Measurements from ENCODE around the gene C22orf23.
"Not testable (repeated sequence)": the region's sequence is repeated elsewhere in the genome, so short reads cannot be mapped to it uniquely, and the experiment has no call there.

Gene C22orf23

DNA sequence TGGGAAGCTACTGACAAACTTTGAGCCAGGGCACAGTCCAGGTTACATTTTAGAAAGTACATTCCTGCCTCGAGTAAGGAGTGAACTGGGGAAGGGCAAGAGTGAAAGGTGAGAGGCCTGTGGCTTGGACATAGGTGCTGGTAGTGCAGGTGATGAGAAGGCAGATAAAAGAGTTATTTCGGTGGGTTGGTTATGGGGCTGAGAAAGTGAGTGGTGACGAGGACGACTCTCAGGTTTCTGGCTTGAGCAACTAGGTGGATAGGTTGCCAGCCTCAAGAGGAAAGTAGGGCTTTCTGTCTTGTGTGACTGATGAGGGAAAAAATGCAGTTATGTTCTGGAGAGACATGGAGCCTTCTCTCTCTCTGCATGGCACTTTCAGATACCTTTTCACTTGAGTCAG, 3.8 kb upstream of the C22orf23 start:
- DNase-seq (ENCODE audit: low spot score) (no peak), FAIRE-seq (no peak)

DNA sequence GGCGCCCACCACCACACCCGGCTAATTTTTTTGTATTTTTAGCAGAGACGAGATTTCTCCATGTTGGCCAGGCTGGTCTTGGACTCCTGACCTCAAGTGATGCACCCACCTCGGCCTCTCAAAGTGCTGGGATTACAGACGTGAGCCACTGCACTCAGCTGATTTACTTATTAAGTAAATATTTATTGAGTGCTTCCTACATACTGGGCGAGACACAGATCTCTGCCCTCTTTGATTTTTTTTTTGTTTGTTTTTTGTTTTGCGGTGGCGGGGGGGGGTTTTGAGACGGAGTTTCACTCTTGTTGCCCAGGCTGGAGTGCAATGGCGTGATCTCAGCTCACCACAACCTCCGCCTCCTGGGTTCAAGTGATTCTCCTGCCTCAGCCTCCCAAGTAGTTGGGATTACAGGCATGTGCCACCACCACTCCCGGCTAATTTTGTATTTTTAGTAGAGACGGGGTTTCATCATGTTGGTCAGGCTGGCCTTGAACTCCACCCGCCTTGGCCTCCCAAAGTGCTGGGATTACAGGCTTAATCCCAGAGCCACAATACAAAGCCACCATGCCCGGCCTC, 2.5 kb upstream of the C22orf23 start:
- not testable (repeated sequence) for DNase-seq (ENCODE audit: low spot score); FAIRE-seq

- no peak for DNase-seq (ENCODE audit: low spot score)
- FAIRE-seq = no peak
Measured at GRCh38 chr22:37954686-37955085, 1.3 kb upstream of the C22orf23 start.

DNA sequence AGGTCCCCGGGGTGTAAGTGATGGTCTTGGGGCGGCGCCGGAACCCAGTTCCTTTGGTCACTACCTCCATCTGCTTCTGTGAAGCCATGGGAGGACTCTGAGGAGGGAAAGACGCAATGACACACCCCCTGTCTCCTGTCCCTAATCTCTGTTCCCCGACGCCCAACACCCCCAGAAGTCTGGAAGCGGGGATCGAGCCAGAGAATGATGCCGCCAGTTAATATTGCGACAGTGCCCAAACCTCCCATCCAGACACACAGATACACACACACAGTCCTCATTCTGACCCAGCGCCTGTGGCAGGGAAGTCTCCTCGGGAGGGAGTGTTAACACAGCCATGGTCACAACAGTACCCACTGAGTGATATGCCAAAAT, 352 bp downstream of the C22orf23 start:
- no peak for DNase-seq (ENCODE audit: low spot score)
- no peak for FAIRE-seq

DNA sequence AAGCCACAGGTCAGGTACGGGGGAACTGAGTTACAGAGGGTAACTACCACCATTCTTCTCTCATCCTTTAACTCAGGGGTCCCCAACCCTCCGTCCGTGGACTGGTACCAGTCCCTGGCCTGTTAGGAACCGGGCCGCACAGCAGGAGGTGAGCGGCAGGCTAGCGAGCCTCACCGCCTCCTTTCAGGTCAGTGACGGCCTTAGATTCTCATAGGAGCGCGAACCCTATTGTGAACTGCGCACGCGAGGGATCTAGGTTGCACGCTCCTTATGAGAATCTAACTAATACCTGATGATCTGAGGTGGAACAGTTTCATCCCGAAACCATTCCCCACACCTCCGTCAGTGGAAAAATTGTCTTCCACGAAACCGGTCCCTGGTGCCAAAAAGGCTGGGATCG, 772 bp downstream of the C22orf23 start:
- FAIRE-seq; DNase-seq (ENCODE audit: low spot score): not testable (repeated sequence)

DNA sequence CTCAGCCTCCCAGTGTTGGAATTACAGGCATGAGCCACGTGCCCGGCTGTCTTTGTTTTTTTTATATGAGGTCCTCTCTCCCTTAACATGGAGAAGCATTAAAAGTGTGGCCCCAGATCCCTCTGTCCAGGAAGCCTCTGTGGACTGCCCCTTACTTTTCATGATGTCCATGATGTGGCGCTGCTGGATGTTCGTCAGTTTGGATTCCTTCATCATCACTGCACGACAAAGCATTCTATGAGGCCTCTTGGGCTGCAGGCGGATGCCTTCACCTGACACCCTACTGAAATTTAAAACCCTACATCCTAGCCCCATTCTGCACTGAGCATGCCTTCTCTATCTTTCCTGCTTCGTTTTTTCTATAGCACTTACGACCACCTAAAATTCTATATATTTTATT, 2.1 kb downstream of the C22orf23 start:
- FAIRE-seq (no peak), DNase-seq (ENCODE audit: low spot score) (no peak)

DNA sequence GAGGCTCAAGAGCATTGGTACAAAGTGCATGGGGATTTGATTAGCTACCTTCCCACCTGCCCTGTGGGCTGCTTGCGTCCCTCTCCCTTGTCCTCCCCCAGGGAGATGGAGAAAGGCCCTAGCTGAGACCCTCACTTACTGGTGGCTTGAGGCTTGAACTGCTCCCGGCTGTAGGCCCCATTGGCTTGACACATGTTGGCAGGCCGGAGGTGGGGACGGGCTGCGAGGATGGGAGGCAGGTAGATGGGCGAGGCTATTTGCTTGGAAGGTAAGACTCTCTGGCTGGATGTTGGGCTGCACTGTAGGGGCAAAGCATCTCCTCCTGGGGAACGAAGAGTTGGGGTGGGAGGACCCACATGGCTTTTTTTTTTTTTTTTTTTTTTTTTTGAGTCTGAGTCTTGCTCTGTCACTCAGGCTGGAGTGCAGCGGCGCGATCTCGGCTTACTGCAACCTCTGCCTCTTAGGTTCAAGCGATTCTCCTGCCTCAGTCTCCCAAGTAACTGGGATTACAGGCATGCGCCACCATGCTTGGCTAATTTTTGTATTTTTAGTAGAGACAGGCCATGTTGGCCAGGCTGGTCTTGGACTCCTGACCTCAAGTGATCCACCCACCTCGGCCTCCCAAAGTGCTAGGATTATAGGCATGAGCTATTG, 6.1 kb downstream of the C22orf23 start:
- not testable (repeated sequence) for FAIRE-seq; DNase-seq (ENCODE audit: low spot score)

GRCh38 chr22:37944423-37944822, 9.0 kb downstream of the C22orf23 start:
- FAIRE-seq; DNase-seq (ENCODE audit: low spot score): not testable (repeated sequence)

GRCh38 chr22:37943825-37944198, 9.6 kb downstream of the C22orf23 start:
- DNase-seq (ENCODE audit: low spot score) (no peak), FAIRE-seq (no peak)

DNA sequence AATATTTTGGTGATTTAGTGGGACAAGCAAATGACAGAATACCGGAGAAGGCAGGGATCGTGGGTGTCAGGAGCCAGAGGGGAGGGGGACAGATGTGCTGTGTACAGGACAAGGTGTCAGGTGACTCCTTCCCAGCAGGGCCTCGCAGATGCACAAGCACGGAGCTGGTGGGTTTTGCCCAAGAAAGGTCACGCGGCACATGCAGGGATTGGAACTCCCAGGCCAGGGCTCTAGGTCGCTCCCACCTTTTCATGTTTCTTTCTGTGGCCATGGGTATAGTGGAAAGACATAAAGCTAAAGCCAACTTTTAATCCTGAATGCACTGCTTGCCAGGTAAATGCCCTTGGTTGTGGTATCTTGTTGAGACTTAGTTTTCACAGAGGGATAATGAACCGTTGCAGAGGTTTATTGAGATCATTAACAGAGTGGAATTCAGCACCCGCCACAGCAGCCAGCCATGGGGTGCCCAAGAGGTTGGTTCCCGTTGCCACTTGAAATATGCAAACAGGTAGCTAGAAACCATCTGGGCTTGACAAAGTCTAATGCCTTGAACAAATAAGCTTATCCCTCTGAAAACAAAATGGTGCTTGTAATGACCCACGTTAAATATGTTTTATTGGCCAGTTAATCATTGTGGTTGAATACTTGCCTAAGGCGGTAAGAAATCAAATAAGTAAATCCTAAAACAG, 10.1 kb downstream of the C22orf23 start:
- DNase-seq (ENCODE audit: low spot score) = no peak

GRCh38 chr22:37942133-37942532, 11.3 kb downstream of the C22orf23 start:
- DNase-seq (ENCODE audit: low spot score) = no peak
- FAIRE-seq = no peak

More for the DNA sequence above, 10.1 kb downstream of the C22orf23 start:
- no peak for FAIRE-seq

DNA sequence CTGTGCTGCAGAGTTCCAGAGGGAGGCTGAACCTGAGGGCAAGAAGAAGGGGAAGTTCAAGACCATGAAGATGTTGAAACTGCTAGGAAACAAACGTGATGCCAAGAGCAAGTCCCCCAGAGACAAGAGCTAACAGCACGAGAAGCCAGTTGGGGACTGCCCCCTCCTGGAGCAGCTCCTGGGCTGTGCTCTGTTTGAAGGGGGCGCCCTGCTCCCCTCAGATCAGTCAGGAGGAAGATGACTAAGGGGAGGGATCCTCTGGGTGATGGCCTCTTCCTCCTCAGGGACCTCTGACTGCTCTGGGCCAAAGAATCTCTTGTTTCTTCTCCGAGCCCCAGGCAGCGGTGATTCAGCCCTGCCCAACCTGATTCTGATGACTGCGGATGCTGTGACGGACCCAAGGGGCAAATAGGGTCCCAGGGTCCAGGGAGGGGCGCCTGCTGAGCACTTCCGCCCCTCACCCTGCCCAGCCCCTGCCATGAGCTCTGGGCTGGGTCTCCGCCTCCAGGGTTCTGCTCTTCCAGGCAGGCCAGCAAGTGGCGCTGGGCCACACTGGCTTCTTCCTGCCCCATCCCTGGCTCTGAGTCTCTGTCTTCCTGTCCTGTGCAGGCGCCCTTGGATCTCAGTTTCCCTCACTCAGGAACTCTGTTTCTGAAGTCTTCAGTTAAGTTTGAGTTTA, 12.6 kb downstream of the C22orf23 start:
- DNase-seq (ENCODE audit: low spot score) (no peak), FAIRE-seq (no peak)

DNA sequence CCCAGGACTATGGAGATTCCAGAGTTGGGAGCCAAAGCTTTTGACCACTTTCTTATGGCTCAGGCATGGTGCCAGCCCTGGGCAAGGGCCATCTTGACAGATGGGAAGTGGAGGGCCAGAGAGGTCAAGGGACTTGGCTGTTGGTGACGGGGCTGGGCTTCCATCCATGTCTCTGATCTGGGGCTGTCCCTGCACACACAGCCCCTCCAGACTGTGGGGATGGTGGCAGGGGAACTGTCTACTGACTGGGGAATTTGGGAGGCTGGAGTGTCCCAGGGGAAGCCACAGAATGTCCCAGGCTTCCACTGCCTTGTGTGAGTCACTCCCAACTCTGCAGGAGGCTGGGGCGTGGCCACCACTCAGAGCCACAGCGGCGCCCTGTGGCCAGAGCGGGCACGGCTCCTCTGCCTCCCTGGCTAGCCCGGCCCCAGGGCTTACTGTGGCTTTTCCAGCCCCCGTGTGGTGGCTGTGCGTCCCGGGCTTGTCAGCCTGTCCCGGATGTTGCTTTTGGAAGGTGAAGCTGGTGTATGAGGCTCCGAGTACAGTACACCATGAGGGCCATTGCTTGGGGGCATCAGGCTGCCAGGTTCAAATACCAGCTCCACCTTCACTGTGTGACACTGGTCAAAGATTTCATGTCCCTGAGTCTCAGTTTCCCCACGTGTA, 19.6 kb downstream of the C22orf23 start:
- FAIRE-seq = peak; percentile 86
- peak; percentile 86 for DNase-seq (ENCODE audit: low spot score)

- no peak for FAIRE-seq
- DNase-seq (ENCODE audit: low spot score) = no peak
Measured at GRCh38 chr22:37932821-37933578, 20.4 kb downstream of the C22orf23 start.

DNA sequence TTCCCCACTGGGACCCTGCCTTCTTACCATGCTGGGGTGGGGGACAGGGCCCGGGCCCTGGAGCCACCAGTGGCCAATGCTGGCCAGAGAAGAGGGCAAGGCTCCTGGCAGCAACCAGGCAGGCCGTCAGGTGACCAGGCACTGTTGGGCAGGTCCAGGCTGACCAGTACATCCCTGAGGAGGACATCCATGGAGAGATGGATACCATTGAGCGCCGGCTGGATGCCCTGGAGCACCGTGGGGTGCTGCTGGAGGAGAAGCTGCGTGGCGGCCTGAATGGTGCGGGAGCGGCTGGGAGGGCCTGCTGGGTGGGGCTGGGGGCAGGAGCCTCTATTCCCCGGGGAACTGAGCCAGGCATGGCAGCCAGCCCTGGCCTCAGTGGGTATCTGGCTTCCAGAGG, 21.0 kb downstream of the C22orf23 start:
- DNase-seq (ENCODE audit: low spot score) = no peak
- no peak for FAIRE-seq

DNA sequence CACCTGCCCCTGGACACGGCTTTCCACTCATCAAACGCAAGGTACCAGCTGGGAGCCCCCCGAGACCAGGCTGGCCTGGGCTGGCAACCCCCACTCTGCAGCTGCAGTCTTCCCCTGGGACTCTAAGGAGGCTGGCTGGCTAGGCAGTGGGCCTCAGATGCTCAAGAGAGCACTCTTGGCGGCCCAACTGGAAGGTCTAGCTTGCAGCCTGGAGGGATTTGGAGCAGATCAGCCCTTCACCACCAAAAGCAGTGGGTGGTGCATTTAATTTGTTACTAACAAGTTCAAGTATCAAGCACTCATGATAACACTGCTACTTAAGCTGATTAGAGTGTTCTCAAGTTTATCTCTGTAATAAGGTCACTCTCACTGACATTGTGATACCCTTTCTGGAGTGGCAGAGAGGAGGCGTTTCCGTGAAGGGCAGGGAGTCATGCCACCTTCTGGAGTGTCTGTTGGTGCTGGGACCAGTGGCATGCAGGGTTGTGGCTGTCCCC, 21.5 kb downstream of the C22orf23 start:
- DNase-seq (ENCODE audit: low spot score) (no peak), FAIRE-seq (no peak)

DNA sequence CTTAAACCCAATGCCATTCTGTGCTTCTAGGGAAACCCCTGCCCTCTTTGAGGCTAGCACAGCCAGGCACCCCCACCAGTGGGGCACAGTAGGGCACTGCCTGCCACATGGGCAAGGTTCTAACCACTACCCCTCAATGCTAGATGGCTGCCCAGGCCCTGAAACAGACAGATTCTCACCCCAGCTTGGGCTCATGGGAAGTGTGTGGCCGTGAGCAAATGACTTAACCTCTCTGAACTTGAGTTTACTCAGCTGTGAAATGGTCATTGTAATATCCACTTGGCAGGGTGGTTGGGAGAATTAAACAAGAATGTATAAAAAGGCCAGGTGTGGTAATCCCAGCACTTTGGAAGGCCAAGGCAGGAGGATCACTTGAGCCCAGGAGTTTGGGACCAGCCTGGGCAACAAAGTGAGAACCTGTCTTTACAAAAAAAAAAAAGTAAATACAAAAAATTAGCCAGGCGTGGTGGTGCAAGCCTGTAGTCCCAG, 22.4 kb downstream of the C22orf23 start:
- no peak for DNase-seq (ENCODE audit: low spot score)
- no peak for FAIRE-seq

GRCh38 chr22:37930270-37930951, 23.0 kb downstream of the C22orf23 start:
- FAIRE-seq = no peak
- no peak for DNase-seq (ENCODE audit: low spot score)

DNA sequence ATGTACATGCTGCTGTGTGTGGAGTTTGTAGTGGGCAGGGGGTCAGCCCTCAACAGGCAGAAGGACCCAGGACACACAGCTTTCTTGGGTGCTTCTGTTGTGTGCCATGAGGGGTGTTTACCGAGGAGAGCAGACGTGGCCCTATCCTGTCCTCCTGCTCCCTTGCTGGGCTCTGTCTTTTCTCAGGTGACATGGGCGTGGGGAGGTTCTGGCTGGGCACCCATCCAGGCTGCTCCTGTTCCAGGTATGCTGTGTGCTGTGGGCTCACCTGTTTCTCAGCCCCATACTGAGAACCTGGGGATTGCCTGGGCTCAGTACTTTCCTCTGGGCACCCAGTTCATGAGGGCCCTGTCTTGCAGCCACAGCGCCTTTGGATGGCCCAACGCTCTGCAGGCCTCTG, 24.0 kb downstream of the C22orf23 start:
- FAIRE-seq = no peak
- no peak for DNase-seq (ENCODE audit: low spot score)

DNA sequence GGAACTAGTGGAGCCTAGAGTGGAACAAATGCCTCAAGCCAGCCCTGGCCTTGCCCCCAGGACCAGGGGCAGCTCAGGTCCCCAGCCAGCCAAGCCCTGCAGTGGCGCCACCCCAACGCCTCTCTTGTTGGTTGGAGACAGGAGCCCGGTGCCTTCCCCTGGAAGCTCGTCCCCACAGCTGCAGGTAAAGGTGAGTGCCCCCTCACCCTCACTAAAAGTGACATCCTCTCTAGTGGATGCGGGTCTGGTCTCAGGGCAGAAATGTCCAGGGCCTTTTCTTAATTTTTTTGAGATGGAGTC, 25.8 kb downstream of the C22orf23 start:
- DNase-seq (ENCODE audit: low spot score) = no peak
- no peak for FAIRE-seq

All from RCC 7860 (cell line).